Measurements from ENCODE around the gene RBM10.

DNA sequence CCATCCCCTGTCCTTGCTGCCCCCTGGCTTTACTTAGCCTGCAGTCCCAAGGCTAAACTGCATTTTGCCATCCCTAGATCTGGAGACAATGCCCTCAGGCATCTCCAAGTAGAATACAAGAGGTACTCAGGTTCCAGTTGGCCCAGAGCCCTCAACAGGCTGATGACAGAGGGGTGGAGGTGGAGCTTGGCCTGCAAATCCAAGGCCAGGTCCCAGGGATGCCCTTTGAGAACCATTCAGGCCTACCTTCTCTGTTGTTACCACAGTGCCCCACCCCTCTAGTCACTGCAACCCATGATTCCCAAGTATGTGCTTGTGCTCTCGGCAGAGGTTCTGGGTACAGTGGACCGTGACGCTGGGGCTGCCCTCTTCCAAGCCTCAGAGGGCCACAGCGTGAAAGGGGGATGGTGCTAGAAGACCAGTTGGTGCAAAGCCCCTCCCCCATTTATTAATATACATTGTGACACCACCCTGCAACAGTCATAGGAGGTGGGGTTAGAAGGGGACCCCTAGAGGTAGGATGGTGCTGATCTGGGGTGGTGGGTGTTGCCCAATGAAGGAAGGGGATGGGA lies 42.2 kb downstream of the RBM10 start:
- TF ChIP-seq CTCF (conservative IDR thresholded peaks at IDR 0.05 in 1 of 2, IDR thresholded peaks at IDR 0.05 in 1 of 2; ENCODE audit: low read depth in 1 of 2, low read length in 2 of 2) (no peak), EZH2 (IDR thresholded peaks at IDR 0.05; ENCODE audit: low read length, missing control alignments) (no peak)

Data from fibroblast of lung (primary cell).